Prostate gland (tissue), 2 donors: ENCODE measurements around the gene SELENOO. TPM values are rescaled to one million over a fixed set of nuclear protein-coding genes. Genes with fewer than 3 reads are reported as not detected.

Experiments
- DNase-seq: peaks from one replicate; pipeline ENCODE4 v3.0.0-alpha.2; 2019; ENCODE audit warnings: low spot score
- H3K27ac ChIP-seq, 2 donors: fragments of 200-600 bp; sonication (generic); 2 replicates each; pipeline ENCODE4 v1.5.1; 2017 to 2019
- H3K27me3 ChIP-seq: fragments of 200-600 bp; sonication (generic); replicated peaks from 2 replicates; pipeline ENCODE4 v1.5.1; 2019; ENCODE audit not compliant: insufficient read depth
- H3K36me3 ChIP-seq, 2 donors: fragments of 200-600 bp; sonication (generic); 1 replicate in 1 of 2; 2 replicates in 1 of 2; pipeline versions ENCODE4 v1.5.1 to v1.8.1; 2017 to 2019
- H3K4me1 ChIP-seq: fragments of 200-600 bp; sonication (generic); replicated peaks from 2 replicates; pipeline ENCODE4 v1.5.1; 2019
- H3K4me3 ChIP-seq, 2 donors: fragments of 200-600 bp; sonication (generic); 2 replicates each; pipeline ENCODE4 v1.5.1; 2017 to 2019
- H3K9me3 ChIP-seq: fragments of 200-600 bp; sonication (generic); 2 replicates; pipeline ENCODE4 v1.5.1; 2017
- POLR2A ChIP-seq: fragments of 450-650 bp; IDR thresholded peaks from one replicate; pipeline ENCODE4 v1.6.1; 2016; ENCODE audit warnings: antibody characterized with exemption, mild to moderate bottlenecking
- POLR2AphosphoS5 ChIP-seq: sonication (generic); formaldehyde crosslinking; IDR thresholded peaks from one replicate; pipeline ENCODE4 v1.6.1; 2017; ENCODE audit warnings: antibody characterized with exemption
- WGBS: methylation state at CpG from one replicate; pipeline ENCODE4 v1.1.5; 2018; 5-methylcytosine and 5-hydroxymethylcytosine counted together
- intact Hi-C: fragments of 100-400 bp; cut with DNase I; formaldehyde crosslinking; loops from one replicate; pipeline ENCODE4 v1.14.2; 2022
- total RNA-seq, 2 donors: library from RNA; depleted of rRNA; stranded (reverse); fragments of >200 nt; gene quantifications; one replicate each; pipeline ENCODE4 v1.1.0, GENCODE V29; 2016
- TF ChIP-seq, protein P1 (sequence below), 4 experiments: fragments of 200-600 bp in 2 of 4; fragments of 450-650 bp in 2 of 4; sonication (generic) in 2 of 4; IDR thresholded peaks; 1 replicate in 3 of 4; 2 replicates in 1 of 4; pipeline ENCODE4 v1.5.1; 2016 to 2019; ENCODE audit warnings: antibody characterized with exemption in 4 of 4, mild to moderate bottlenecking in 2 of 4, moderate library complexity in 2 of 4

The SELENOO gene
- total RNA-seq, 2 donors from 2014 or later = 51.8 to 58.5 TPM

DNA sequence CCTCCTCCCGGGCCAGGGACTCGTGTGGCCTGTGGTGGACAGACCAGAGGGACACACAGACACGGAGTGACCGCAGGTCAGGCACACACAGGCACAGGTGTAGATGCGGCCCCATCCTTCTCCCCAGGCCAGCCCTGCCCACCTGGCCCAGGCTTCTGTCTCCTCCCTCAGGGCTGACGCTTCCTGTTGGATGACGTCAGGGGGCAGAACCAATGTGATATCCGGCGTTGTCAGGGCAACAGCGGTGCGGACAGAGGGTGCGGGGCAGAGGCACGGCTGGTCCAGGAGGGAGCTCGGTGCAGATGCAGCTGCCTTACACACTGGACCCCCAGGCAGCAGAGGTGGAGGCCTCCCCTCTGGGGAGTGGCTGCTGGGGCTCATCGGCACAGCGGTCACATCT is 46.9 kb downstream of the SELENOO start:
- WGBS = 37% methylated on average over 12 of the region's 16 CpGs
- no peaks in the 10 kb centered on the region for H3K9me3 ChIP-seq
- DNase-seq = no peak
- H3K36me3 ChIP-seq = no peaks in the 10 kb centered on the region
- peaks cover 24% of the 10 kb centered on the region for H3K4me1 ChIP-seq
- no peaks in the 10 kb centered on the region for H3K27me3 ChIP-seq
- no peak for TF ChIP-seq POLR2A
- peak; percentile 12 for TF ChIP-seq POLR2AphosphoS5
- H3K4me3 ChIP-seq = no peak overlapping the region
- no peak overlapping the region for H3K27ac ChIP-seq
- intact Hi-C loops = no loop called here

DNA sequence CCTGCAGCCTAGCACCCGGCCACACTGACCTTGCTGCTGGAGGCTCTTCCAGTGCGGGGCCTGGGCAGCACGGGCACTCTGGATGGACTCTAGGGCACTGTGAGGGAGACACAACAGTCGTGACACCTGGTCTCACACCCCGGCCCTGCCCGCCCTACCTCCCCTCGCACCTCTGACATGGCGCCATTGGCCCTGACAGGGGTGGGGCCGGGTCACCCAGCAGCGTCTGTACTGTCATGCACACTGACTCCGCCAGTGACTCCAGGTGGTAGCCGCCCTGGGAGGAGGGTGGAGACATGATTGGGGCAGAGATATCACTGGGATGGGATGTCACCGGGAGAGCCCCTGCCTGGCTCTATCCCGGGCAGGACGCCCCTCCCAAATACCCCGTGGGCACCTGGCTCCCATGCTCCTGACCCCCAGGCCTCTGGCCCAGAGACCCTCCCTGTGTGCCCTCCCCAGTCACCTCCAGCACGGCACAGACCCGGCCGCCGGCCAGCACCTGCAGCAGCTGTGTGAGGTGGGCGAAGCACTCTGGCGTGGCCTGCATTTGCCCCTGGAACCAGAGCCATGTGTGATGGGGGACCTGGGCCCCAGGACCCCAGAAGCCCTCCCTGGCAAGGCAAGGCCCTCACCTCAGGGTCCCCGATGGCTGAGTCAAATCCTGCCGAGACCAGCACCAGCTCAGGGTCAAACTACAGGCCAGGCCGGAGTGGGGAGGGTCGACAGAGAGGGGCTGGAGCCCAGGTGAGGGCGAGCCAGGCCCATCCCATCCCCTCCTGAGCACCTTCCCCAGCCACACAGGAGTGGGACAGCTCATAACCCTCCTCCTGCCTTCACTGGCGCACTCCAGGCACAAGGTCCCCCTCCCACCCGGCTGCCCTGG is 47.6 kb downstream of the SELENOO start:
- Histone ChIP-seq H3K27ac (no peak overlapping the region), H3K36me3 (no peaks in the 10 kb centered on the region), H3K9me3 (no peaks in the 10 kb centered on the region), H3K4me3 (no peak overlapping the region), H3K27me3 (no peaks in the 10 kb centered on the region), H3K4me1 (peaks cover 21% of the 10 kb centered on the region)
- WGBS = 83% methylated on average over 24 of the region's 29 CpGs
- intact Hi-C loops = no loop called here
- TF ChIP-seq, protein P1, sequence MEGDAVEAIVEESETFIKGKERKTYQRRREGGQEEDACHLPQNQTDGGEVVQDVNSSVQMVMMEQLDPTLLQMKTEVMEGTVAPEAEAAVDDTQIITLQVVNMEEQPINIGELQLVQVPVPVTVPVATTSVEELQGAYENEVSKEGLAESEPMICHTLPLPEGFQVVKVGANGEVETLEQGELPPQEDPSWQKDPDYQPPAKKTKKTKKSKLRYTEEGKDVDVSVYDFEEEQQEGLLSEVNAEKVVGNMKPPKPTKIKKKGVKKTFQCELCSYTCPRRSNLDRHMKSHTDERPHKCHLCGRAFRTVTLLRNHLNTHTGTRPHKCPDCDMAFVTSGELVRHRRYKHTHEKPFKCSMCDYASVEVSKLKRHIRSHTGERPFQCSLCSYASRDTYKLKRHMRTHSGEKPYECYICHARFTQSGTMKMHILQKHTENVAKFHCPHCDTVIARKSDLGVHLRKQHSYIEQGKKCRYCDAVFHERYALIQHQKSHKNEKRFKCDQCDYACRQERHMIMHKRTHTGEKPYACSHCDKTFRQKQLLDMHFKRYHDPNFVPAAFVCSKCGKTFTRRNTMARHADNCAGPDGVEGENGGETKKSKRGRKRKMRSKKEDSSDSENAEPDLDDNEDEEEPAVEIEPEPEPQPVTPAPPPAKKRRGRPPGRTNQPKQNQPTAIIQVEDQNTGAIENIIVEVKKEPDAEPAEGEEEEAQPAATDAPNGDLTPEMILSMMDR (IDR thresholded peaks at IDR 0.05) = no peak
- no peak for TF ChIP-seq POLR2A
- DNase-seq = no peak

DNA sequence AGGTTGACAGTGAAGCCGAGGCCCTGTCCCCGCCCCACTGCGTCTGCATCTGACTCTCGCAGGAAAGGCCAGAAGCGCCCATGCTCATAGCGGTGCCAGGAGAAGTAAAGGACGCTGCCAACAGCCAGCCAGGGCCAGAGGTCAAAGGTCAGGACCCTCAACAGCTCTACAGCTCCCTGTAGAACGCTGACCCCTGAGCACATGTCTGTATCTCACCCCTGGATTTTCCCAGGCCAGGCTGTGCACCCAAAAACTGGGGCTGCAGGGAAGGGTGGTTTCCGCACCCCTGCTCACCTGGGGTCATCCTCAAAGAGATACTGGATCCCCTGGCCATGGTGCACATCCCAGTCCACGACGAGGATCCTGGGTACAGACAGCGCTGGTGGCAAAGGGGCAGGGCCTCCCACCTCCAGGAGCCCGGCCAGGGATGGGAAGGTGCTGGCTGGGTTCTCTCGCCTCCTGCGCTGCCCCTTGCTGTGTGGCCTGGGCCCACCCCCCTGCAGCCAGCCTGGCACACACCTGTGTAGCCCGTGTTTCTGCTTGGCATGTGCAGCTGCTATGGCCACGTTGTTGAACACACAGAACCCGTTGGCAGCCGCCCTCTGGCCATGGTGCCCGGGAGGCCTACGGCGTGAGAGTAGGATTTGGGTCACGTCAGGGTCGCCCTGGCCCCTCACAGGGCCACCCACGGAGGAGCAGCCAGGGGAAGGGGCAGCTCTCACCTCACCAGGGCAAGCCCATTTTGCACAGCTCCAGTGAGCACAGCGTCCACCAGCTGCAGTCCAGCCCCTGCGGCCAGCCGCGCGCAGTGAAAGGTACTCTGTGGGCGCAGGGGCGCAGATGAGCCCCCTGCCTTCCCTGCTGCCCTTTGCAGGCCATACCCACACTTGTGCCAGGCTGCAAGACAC is 48.8 kb downstream of the SELENOO start:
- Histone ChIP-seq H3K9me3 (no peaks in the 10 kb centered on the region), H3K4me1 (peaks cover 21% of the 10 kb centered on the region), H3K27ac (no peak overlapping the region), H3K4me3 (peak overlapping the region in 1 of 2 donors; percentile 47), H3K36me3 (no peaks in the 10 kb centered on the region), H3K27me3 (no peaks in the 10 kb centered on the region)
- 85% methylated on average over 29 of the region's 32 CpGs for WGBS
- no peak for DNase-seq
- intact Hi-C loops = no loop called here
- TF ChIP-seq POLR2AphosphoS5 (no peak), POLR2A (no peak)
- TF ChIP-seq, protein P1 (IDR thresholded peaks at IDR 0.05) = no peak

DNA sequence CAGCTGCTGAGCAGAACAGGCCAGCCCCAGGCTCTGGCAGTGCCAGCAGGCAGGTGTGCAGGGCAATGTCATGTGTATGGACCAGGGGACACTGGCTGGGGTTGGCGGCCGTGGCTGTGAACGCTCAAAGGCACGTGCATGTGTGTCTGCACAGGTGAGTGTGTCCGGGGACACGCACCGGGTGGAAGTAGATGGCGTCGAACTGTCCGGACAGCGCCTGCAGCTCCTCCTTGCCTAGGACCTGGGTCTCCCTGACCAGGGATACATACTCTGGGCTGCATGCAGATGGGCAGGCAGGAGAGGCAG is 49.4 kb downstream of the SELENOO start:
- H3K4me3 ChIP-seq = peak overlapping the region; percentile 47
- TF ChIP-seq POLR2AphosphoS5 = no peak
- TF ChIP-seq POLR2A = no peak
- TF ChIP-seq, protein P1 (IDR thresholded peaks at IDR 0.05) = no peak
- H3K36me3 ChIP-seq = no peaks in the 10 kb centered on the region
- H3K27ac ChIP-seq = peak overlapping the region; percentile 59 to 62
- no peaks in the 10 kb centered on the region for H3K27me3 ChIP-seq
- DNase-seq = no peak
- H3K9me3 ChIP-seq = no peaks in the 10 kb centered on the region
- WGBS = 66% methylated on average over 11 of the region's 11 CpGs
- peaks cover 21% of the 10 kb centered on the region for H3K4me1 ChIP-seq
- intact Hi-C loops = no loop called here
